ENCODE data around the gene PPP2R2C. TPM values are rescaled to one million over a fixed set of nuclear protein-coding genes. Genes with fewer than 3 reads are reported as not detected.

Gene PPP2R2C
- total RNA-seq, 3 donors from 2014 or later = 0.16 to 0.66 (median 0.44) TPM

DNA sequence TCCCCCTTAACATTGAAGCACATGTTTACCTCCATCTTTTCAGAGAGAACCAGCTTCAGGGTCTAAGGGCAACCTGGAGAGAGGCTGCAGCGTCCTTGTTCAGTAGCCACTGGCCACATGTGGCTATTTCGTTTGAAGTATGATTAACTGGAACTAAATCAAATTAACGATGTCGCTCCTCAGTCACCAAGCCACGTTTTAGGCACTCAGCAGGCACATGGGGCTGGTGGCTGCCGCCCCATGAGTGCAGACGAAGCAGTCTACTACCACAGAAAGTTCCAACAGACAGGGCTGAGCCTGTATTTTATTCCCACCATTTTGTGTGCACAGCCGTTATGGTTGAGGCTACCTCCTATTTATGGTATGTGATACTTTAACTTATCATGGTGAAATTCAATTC is 103.4 kb downstream of the PPP2R2C start:
- intact Hi-C loops (cut with DNase I; ENCODE audit: low total_unique reads) = no loop called here
- no peaks in the 10 kb centered on the region for H3K9me3 ChIP-seq
- no peaks in the 10 kb centered on the region for H3K36me3 ChIP-seq
- H3K4me3 ChIP-seq = no peak overlapping the region
- no peak overlapping the region for H3K27ac ChIP-seq
- no peak for TF ChIP-seq POLR2A (IDR thresholded peaks at IDR 0.05)
- TF ChIP-seq, protein P1, sequence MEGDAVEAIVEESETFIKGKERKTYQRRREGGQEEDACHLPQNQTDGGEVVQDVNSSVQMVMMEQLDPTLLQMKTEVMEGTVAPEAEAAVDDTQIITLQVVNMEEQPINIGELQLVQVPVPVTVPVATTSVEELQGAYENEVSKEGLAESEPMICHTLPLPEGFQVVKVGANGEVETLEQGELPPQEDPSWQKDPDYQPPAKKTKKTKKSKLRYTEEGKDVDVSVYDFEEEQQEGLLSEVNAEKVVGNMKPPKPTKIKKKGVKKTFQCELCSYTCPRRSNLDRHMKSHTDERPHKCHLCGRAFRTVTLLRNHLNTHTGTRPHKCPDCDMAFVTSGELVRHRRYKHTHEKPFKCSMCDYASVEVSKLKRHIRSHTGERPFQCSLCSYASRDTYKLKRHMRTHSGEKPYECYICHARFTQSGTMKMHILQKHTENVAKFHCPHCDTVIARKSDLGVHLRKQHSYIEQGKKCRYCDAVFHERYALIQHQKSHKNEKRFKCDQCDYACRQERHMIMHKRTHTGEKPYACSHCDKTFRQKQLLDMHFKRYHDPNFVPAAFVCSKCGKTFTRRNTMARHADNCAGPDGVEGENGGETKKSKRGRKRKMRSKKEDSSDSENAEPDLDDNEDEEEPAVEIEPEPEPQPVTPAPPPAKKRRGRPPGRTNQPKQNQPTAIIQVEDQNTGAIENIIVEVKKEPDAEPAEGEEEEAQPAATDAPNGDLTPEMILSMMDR (IDR thresholded peaks at IDR 0.05) = no peak
- no peak for TF ChIP-seq POLR2AphosphoS5 (IDR thresholded peaks at IDR 0.05)
- DNase-seq (ENCODE audit: low spot score in 2 of 2) = no peak
- H3K4me1 ChIP-seq = no peaks in the 10 kb centered on the region
- H3K27me3 ChIP-seq = peaks cover 0 to 32% of the 10 kb centered on the region in 2 donors

DNA sequence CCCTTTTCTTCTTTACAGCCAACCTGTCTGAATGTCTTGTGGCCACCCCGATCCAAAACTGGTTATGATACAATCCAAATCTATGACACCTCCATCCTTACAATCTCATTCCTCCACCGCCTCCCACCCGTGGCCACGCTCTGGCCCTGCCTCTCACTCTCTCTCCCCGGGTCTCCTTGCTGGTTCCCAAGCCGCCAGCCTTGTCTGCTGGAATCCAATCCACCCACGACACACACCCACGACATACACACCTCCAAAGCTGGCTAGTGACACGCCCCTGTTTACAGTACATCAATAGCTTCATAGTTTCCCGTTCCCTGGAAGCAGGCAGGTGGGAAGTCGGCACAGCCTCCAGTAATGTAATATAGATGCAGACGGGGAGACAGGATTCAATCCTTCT is 103.8 kb downstream of the PPP2R2C start:
- Histone ChIP-seq H3K36me3 (no peaks in the 10 kb centered on the region), H3K9me3 (no peaks in the 10 kb centered on the region), H3K27me3 (peaks cover 0 to 32% of the 10 kb centered on the region in 2 donors), H3K4me1 (no peaks in the 10 kb centered on the region), H3K27ac (no peak overlapping the region), H3K4me3 (no peak overlapping the region)
- no peak for DNase-seq (ENCODE audit: low spot score in 2 of 2)
- intact Hi-C loops (cut with DNase I; ENCODE audit: low total_unique reads) = no loop called here
- TF ChIP-seq, protein P1 (IDR thresholded peaks at IDR 0.05) = no peak
- no peak for TF ChIP-seq POLR2AphosphoS5 (IDR thresholded peaks at IDR 0.05)
- TF ChIP-seq POLR2A (IDR thresholded peaks at IDR 0.05) = no peak

GRCh38 chr4:6368096-6368495 is 104.3 kb downstream of the PPP2R2C start:
- TF ChIP-seq, protein P1 (IDR thresholded peaks at IDR 0.05) = no peak
- TF ChIP-seq POLR2AphosphoS5 (IDR thresholded peaks at IDR 0.05) = no peak
- no peak for TF ChIP-seq POLR2A (IDR thresholded peaks at IDR 0.05)
- intact Hi-C loops (cut with DNase I; ENCODE audit: low total_unique reads) = no loop called here
- Histone ChIP-seq H3K4me3 (no peak overlapping the region), H3K36me3 (no peaks in the 10 kb centered on the region), H3K27ac (no peak overlapping the region), H3K27me3 (peaks cover 0 to 32% of the 10 kb centered on the region in 2 donors), H3K9me3 (no peaks in the 10 kb centered on the region), H3K4me1 (no peaks in the 10 kb centered on the region)
- no peak for DNase-seq (ENCODE audit: low spot score in 2 of 2)

GRCh38 chr4:6367371-6367851 is 105.0 kb downstream of the PPP2R2C start:
- H3K4me3 ChIP-seq = no peak overlapping the region
- no peak for DNase-seq (ENCODE audit: low spot score in 2 of 2)
- H3K4me1 ChIP-seq = no peaks in the 10 kb centered on the region
- H3K27ac ChIP-seq = no peak overlapping the region
- TF ChIP-seq POLR2AphosphoS5 (IDR thresholded peaks at IDR 0.05) (no peak), POLR2A (IDR thresholded peaks at IDR 0.05) (no peak)
- TF ChIP-seq, protein P1 (IDR thresholded peaks at IDR 0.05) = no peak
- intact Hi-C loops (cut with DNase I; ENCODE audit: low total_unique reads) = no loop called here
- H3K27me3 ChIP-seq = peaks cover 0 to 32% of the 10 kb centered on the region in 2 donors
- no peaks in the 10 kb centered on the region for H3K36me3 ChIP-seq
- no peaks in the 10 kb centered on the region for H3K9me3 ChIP-seq

- TF ChIP-seq, protein P1 (IDR thresholded peaks at IDR 0.05) = no peak
- no peak for TF ChIP-seq POLR2A (IDR thresholded peaks at IDR 0.05)
- TF ChIP-seq POLR2AphosphoS5 (IDR thresholded peaks at IDR 0.05) = no peak
- DNase-seq (ENCODE audit: low spot score in 2 of 2) = no peak
- intact Hi-C loops (cut with DNase I; ENCODE audit: low total_unique reads) = no loop called here
- Histone ChIP-seq H3K9me3 (no peaks in the 10 kb centered on the region), H3K27me3 (peaks cover 0 to 32% of the 10 kb centered on the region in 2 donors), H3K4me1 (no peaks in the 10 kb centered on the region), H3K27ac (no peak overlapping the region), H3K4me3 (no peak overlapping the region), H3K36me3 (no peaks in the 10 kb centered on the region)
These were observed 105.8 kb downstream of the PPP2R2C start for GRCh38 chr4:6366581-6366980.
